AG10803 (cell line): ENCODE measurements around the gene LRP4.

ENCODE experiments used
- DNase-seq: peaks from one replicate; pipeline ENCODE4 v3.0.0; 2010; ENCODE audit warnings: low read depth
- H3K4me3 ChIP-seq: 2 replicates; pipeline ENCODE4 v1.5.1; 2011; ENCODE audit warnings: mild to moderate bottlenecking, low read length, control low read depth
- TF ChIP-seq, protein P1 (sequence below): conservative IDR thresholded peaks from 2 replicates; pipeline ENCODE4 v1.5.1; 2011; ENCODE audit warnings: mild to moderate bottlenecking, low read length, control low read depth, inconsistent platforms

LRP4 gene

DNA sequence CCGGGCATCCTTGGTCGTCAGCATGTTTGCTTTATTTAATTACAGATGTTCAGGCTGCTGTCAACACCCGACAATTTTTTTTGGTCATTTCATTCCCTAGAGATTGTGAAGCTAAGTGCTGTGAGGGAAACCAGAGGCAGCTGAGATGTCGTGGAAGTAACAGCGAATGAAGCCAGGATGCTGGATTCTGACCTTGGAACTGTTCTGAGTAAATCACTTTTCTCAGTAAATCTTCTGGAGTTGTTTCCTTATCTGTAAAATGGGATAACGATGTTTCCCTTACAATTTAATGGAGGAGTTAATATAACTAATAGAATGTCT is 71.9 kb downstream of the LRP4 start:
- DNase-seq, result no peak
- H3K4me3 ChIP-seq, result peak overlapping the region; percentile 94
- TF ChIP-seq, protein P1, sequence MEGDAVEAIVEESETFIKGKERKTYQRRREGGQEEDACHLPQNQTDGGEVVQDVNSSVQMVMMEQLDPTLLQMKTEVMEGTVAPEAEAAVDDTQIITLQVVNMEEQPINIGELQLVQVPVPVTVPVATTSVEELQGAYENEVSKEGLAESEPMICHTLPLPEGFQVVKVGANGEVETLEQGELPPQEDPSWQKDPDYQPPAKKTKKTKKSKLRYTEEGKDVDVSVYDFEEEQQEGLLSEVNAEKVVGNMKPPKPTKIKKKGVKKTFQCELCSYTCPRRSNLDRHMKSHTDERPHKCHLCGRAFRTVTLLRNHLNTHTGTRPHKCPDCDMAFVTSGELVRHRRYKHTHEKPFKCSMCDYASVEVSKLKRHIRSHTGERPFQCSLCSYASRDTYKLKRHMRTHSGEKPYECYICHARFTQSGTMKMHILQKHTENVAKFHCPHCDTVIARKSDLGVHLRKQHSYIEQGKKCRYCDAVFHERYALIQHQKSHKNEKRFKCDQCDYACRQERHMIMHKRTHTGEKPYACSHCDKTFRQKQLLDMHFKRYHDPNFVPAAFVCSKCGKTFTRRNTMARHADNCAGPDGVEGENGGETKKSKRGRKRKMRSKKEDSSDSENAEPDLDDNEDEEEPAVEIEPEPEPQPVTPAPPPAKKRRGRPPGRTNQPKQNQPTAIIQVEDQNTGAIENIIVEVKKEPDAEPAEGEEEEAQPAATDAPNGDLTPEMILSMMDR, result no peak

DNA sequence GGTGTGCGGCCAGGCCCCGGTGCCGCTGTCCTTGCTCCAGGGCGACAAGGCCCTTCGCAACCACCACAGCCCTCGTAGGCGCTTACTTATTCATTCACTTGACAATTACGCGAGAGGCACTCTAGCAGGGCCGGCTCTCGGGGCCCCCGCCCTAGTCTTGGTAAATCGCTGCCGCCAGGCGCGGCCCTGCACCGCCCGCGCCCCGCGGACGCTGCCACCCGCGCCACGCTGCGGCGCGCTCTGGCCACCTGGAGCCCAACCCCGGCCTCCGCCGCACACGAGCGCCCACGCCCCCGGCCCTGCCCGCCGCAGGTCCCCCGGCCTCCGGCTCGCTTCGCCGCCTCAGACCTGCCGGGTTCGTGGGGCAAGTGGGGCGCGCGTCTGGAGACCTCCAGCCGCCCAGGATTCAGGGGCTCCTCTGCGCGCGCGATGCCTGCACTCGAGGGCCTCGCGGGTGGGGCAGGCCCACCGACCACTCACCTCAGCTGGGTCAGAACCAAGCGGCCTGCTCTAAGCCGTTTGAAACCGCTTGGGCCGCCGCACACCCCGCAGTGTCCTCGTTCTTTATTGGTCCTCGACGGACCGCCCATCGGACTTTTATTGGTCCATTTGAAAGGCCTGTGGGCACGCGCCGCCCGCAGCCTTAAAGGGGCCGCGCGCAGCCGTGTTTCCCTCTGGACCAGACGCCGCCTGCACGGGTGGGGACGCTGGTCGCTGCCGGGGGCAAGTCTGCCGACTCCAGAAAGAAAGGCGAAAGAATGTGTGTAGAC is 72.4 kb downstream of the LRP4 start, which contains the start of gene CKAP5:
TSS of gene CKAP5 (minus strand) at position 541 of the 770 bp plus-strand sequence. CDS start 25,049 bp downstream, outside the sequence.
- TF ChIP-seq, protein P1, result no peak
- peak; percentile 87 for DNase-seq

DNA sequence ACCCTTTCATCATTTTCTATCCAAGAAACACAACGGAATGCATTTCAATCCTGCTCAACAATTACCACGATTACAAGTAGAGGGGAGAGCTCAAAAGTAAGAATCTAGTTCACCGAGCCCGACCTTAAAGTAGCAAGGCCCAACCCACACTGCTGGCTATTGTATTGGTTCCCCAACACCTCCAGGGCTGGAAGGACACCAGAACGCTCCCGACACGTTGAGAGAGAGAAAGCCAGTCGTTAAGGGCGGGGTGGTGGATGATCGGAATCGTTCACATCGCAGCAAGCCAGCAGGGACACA is 73.0 kb downstream of the LRP4 start:
- TF ChIP-seq, protein P1, result no peak
- peak overlapping the region; percentile 94 for H3K4me3 ChIP-seq
- peak; percentile 18 for DNase-seq

More for the DNA sequence above, 72.4 kb downstream of the LRP4 start, which contains the start of gene CKAP5:
- peak within 1 kb of the TSS; percentile 94 for H3K4me3 ChIP-seq

DNA sequence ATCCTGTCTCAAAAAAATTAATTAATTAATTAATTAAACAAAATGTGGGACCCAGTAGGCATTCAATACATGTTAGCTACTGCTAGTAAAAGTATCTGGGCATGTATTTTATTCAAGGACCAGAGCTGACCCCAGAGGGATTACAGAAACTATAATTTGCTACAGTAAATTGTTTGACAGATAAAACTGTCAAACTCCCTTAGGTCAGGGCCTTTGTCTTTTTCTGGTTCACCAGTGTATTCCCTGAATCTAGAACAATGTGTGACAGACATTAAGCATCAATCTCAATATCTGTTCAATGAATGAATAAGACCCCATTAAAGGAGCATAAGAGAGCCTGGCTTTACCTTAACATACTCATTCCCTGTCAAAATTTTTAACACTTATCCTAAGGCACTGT is 78.2 kb downstream of the LRP4 start:
- TF ChIP-seq, protein P1, result no peak
- no peak for DNase-seq
- no peak overlapping the region for H3K4me3 ChIP-seq

DNA sequence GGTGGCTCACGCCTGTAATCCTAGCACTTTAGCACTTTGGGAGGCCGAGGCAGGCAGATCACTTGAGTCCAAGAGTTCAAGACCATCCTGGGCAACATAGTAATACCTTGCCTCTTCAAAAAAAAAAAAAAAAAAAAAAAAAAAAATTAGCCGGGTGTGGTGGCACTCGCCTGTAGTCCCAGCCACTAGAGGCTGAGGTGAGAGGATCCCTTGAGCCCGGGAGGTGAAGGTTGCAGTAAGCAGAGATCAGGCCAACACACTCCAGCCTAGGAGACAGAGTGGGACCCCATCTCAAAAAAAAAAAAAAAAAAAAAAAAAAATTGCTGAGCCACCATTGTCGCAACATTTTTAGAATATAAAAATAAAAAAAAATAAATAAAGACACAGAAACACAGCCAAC is 79.8 kb downstream of the LRP4 start:
- no peak for DNase-seq
- TF ChIP-seq, protein P1, result no peak
- no peak overlapping the region for H3K4me3 ChIP-seq

DNA sequence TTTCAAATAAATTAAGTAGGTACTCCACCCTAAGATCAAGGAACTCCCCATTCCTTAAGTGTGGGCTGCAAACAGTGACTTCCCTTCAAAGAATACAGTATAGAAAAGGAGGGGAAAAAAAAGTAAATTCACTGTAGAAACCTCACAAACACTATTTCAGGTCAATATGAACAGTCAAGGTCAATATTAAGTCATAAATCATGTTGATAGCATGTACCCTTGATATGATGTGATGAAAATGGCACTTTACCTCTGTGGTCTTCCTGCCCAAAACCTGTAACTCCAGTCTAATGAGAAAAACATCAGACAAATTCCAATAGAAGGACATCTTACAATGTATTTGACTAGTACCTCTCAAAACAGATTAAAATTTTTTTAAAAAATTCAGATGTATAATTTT is 80.5 kb downstream of the LRP4 start:
- no peak for DNase-seq
- H3K4me3 ChIP-seq, result no peak overlapping the region
- TF ChIP-seq, protein P1, result no peak

DNA sequence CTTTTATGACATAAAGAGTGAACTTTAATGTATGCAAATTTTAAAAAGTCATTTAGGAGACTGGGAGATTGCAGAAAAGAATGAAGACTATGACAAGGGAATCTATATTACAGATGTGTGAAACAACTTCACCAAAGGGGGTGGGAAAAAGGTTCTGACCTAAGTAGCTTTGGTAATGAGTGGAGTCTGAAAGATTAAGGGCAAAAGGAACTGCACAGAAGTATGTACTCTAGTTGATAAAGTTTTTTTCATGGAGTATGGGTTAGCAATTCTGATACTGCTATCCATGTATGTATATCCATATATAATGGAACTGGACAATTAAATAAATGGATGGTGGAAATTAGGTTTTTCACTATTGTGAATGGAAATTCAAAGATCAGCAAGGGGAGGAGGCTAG is 81.5 kb downstream of the LRP4 start:
- TF ChIP-seq, protein P1, result no peak

More for the DNA sequence above, 81.5 kb downstream of the LRP4 start:
- H3K4me3 ChIP-seq, result no peak overlapping the region
- DNase-seq, result no peak
